ENCODE results near the gene NUDT16L1.

- TF ChIP-seq GLIS3 (CRISPR knock-in tag; IDR thresholded peaks at IDR 0.05) (no peak), PPARA (CRISPR knock-in tag; IDR thresholded peaks at IDR 0.05; ENCODE audit: borderline replicate concordance) (no peak), PATZ1 (CRISPR knock-in tag; IDR thresholded peaks at IDR 0.05; ENCODE audit: borderline replicate concordance) (no peak), POU6F1 (CRISPR knock-in tag; IDR thresholded peaks at IDR 0.05; ENCODE audit: borderline replicate concordance, low read depth) (no peak), ZFP3 (CRISPR knock-in tag; IDR thresholded peaks at IDR 0.05) (no peak)
- TF ChIP-seq, protein P1, sequence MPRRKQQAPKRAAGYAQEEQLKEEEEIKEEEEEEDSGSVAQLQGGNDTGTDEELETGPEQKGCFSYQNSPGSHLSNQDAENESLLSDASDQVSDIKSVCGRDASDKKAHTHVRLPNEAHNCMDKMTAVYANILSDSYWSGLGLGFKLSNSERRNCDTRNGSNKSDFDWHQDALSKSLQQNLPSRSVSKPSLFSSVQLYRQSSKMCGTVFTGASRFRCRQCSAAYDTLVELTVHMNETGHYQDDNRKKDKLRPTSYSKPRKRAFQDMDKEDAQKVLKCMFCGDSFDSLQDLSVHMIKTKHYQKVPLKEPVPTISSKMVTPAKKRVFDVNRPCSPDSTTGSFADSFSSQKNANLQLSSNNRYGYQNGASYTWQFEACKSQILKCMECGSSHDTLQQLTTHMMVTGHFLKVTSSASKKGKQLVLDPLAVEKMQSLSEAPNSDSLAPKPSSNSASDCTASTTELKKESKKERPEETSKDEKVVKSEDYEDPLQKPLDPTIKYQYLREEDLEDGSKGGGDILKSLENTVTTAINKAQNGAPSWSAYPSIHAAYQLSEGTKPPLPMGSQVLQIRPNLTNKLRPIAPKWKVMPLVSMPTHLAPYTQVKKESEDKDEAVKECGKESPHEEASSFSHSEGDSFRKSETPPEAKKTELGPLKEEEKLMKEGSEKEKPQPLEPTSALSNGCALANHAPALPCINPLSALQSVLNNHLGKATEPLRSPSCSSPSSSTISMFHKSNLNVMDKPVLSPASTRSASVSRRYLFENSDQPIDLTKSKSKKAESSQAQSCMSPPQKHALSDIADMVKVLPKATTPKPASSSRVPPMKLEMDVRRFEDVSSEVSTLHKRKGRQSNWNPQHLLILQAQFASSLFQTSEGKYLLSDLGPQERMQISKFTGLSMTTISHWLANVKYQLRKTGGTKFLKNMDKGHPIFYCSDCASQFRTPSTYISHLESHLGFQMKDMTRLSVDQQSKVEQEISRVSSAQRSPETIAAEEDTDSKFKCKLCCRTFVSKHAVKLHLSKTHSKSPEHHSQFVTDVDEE (CRISPR knock-in tag; IDR thresholded peaks at IDR 0.05): no peak
Observed at GRCh38 chr16:4689864-4690704, 3.3 kb upstream of the NUDT16L1 start.

All from SK-N-SH treated with all-trans-retinoic acid at 6 μM for 48 hours (cell line).